Left ventricle myocardium inferior (tissue), 1 donor: ENCODE results near the gene RALGPS1. TPM values are rescaled to one million over a fixed set of nuclear protein-coding genes. Genes with fewer than 3 reads are reported as not detected.

Experiments used
- DNase-seq: peaks from one replicate; pipeline ENCODE4 v3.0.0-alpha.2; 2020
- H3K27ac ChIP-seq: fragments of 200-600 bp; replicated peaks from 2 replicates; pipeline ENCODE4 v1.8.0; 2021
- H3K27me3 ChIP-seq: fragments of 200-600 bp; 2 replicates; pipeline ENCODE4 v1.8.0; 2021; ENCODE audit warnings: low read depth
- H3K36me3 ChIP-seq: fragments of 200-600 bp; 2 replicates; pipeline ENCODE4 v1.8.0; 2021
- H3K4me1 ChIP-seq: fragments of 200-600 bp; 2 replicates; pipeline ENCODE4 v1.8.0; 2021
- H3K4me3 ChIP-seq: fragments of 200-600 bp; 2 replicates; pipeline ENCODE4 v1.8.0; 2021; ENCODE audit warnings: mild to moderate bottlenecking, moderate library complexity
- H3K9me3 ChIP-seq: fragments of 200-600 bp; replicated peaks from 2 replicates; pipeline ENCODE4 v1.8.0; 2021
- CTCF ChIP-seq: fragments of 200-600 bp; IDR thresholded peaks from 2 replicates; pipeline ENCODE4 v1.8.0; 2021; ENCODE audit warnings: antibody characterized with exemption, mild to moderate bottlenecking, borderline replicate concordance
- intact Hi-C: fragments of 100-400 bp; cut with micrococcal nuclease; formaldehyde crosslinking; loops from one replicate; pipeline ENCODE4 v1.11.0; 2022
- total RNA-seq: library from RNA; stranded (reverse); fragmentation: NEBNext Ultra II Directional; extraction: Animal tissue kit (Norgen Biotek cat#: 25700); gene quantifications from one replicate; pipeline ENCODE4 v1.2.1, GENCODE V29; 2021
- donor health status: DM: no; HTN: yes; CAD: no; lungs with severe emphysema.

RALGPS1 gene
- total RNA-seq, 1 donor from 2014 or later = 18.9 TPM

GRCh38 chr9:127187231-127187956, 272.8 kb downstream of the RALGPS1 start:
- peaks cover 62% of the 10 kb centered on the region for H3K4me1 ChIP-seq
- TF ChIP-seq CTCF = no peak
- no peaks in the 10 kb centered on the region for H3K27me3 ChIP-seq
- peak overlapping the region; percentile 95 for H3K27ac ChIP-seq
- intact Hi-C loops = no loop called here
- H3K9me3 ChIP-seq = no peaks in the 10 kb centered on the region
- peak overlapping the region; percentile 31 for H3K4me3 ChIP-seq
- no peaks in the 10 kb centered on the region for H3K36me3 ChIP-seq
- peak; percentile 54 for DNase-seq

GRCh38 chr9:127188396-127188795, 273.8 kb downstream of the RALGPS1 start:
- Histone ChIP-seq H3K27ac (peak overlapping the region; percentile 95), H3K9me3 (no peaks in the 10 kb centered on the region), H3K4me1 (peaks cover 59% of the 10 kb centered on the region), H3K27me3 (no peaks in the 10 kb centered on the region), H3K4me3 (no peak overlapping the region), H3K36me3 (no peaks in the 10 kb centered on the region)
- TF ChIP-seq CTCF = no peak
- DNase-seq = no peak
- intact Hi-C loops = no loop called here

- intact Hi-C loops = no loop called here
- no peak for DNase-seq
- Histone ChIP-seq H3K4me1 (peaks cover 47% of the 10 kb centered on the region), H3K9me3 (no peaks in the 10 kb centered on the region), H3K27ac (no peak overlapping the region), H3K36me3 (no peaks in the 10 kb centered on the region), H3K4me3 (no peak overlapping the region), H3K27me3 (no peaks in the 10 kb centered on the region)
- TF ChIP-seq CTCF = no peak
Measured at GRCh38 chr9:127189628-127190027, 275.0 kb downstream of the RALGPS1 start.

- H3K27ac ChIP-seq = no peak overlapping the region
- no peaks in the 10 kb centered on the region for H3K36me3 ChIP-seq
- peaks cover 32% of the 10 kb centered on the region for H3K4me1 ChIP-seq
- H3K27me3 ChIP-seq = no peaks in the 10 kb centered on the region
- no peak for DNase-seq
- intact Hi-C loops = no loop called here
- TF ChIP-seq CTCF = no peak
- H3K4me3 ChIP-seq = no peak overlapping the region
- H3K9me3 ChIP-seq = no peaks in the 10 kb centered on the region
Measured at GRCh38 chr9:127192744-127193143, 278.2 kb downstream of the RALGPS1 start.

- H3K4me3 ChIP-seq = no peak overlapping the region
- peaks cover 32% of the 10 kb centered on the region for H3K4me1 ChIP-seq
- intact Hi-C loops = no loop called here
Measured at GRCh38 chr9:127193483-127193882, 278.9 kb downstream of the RALGPS1 start.

More at GRCh38 chr9:127193483-127193882, 278.9 kb downstream of the RALGPS1 start:
- DNase-seq = peak; percentile 9
- no peak for TF ChIP-seq CTCF
- Histone ChIP-seq H3K27me3 (no peaks in the 10 kb centered on the region), H3K27ac (no peak overlapping the region), H3K36me3 (no peaks in the 10 kb centered on the region), H3K9me3 (no peaks in the 10 kb centered on the region)
